Lower leg skin (tissue), 4 donors: ENCODE measurements around the gene PEX5L. TPM values are rescaled to one million over a fixed set of nuclear protein-coding genes. Genes with fewer than 3 reads are reported as not detected.
"Not testable (repeated sequence)": the region's sequence is repeated elsewhere in the genome, so short reads cannot be mapped to it uniquely, and the experiment has no call there.

Source experiments
- DNase-seq, 2 donors: peaks; one replicate each; pipeline ENCODE4 v3.0.0-alpha.2; 2019; ENCODE audit warnings: low spot score in 2 of 2
- H3K4me3 ChIP-seq: fragments of 200-600 bp; sonication (generic); 2 replicates; pipeline ENCODE4 v1.5.1; 2017; ENCODE audit warnings: mild to moderate bottlenecking, low read depth; ENCODE audit not compliant: poor library complexity, severe bottlenecking
- POLR2A ChIP-seq, 2 donors: fragments of 450-650 bp; IDR thresholded peaks; one replicate each; pipeline ENCODE4 v1.6.1; 2016 to 2017; ENCODE audit warnings: antibody characterized with exemption in 2 of 2, mild to moderate bottlenecking in 1 of 2, moderate library complexity in 1 of 2
- WGBS, 2 donors: methylation state at CpG; one replicate each; pipeline ENCODE4 v1.1.5; 2018; 5-methylcytosine and 5-hydroxymethylcytosine counted together
- intact Hi-C: fragments of 100-400 bp; cut with DNase I; formaldehyde crosslinking; loops from one replicate; pipeline ENCODE4 v1.15.0; 2023; ENCODE audit warnings: low total_unique reads
- total RNA-seq, 4 donors: library from RNA; depleted of rRNA; stranded (reverse); fragments of >200 nt; gene quantifications; one replicate each; pipeline ENCODE4 v1.1.0, GENCODE V29; 2016
- TF ChIP-seq, protein P1 (sequence below), 3 donors: fragments of 450-650 bp; IDR thresholded peaks; one replicate each; pipeline ENCODE4 v1.5.1; 2016; ENCODE audit warnings: antibody characterized with exemption in 3 of 3, mild to moderate bottlenecking in 3 of 3, moderate library complexity in 2 of 3

PEX5L gene
- total RNA-seq, 4 donors from 2014 or later, result not detected

- H3K4me3 ChIP-seq, result no peak overlapping the region
- 83 to 94% methylated on average over 3 of the region's 3 CpGs for WGBS, 2 donors
- intact Hi-C loops, result no loop called here
- DNase-seq, result no peak
- TF ChIP-seq, protein P1, sequence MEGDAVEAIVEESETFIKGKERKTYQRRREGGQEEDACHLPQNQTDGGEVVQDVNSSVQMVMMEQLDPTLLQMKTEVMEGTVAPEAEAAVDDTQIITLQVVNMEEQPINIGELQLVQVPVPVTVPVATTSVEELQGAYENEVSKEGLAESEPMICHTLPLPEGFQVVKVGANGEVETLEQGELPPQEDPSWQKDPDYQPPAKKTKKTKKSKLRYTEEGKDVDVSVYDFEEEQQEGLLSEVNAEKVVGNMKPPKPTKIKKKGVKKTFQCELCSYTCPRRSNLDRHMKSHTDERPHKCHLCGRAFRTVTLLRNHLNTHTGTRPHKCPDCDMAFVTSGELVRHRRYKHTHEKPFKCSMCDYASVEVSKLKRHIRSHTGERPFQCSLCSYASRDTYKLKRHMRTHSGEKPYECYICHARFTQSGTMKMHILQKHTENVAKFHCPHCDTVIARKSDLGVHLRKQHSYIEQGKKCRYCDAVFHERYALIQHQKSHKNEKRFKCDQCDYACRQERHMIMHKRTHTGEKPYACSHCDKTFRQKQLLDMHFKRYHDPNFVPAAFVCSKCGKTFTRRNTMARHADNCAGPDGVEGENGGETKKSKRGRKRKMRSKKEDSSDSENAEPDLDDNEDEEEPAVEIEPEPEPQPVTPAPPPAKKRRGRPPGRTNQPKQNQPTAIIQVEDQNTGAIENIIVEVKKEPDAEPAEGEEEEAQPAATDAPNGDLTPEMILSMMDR (IDR thresholded peaks at IDR 0.05), result no peak
- no peak for TF ChIP-seq POLR2A (IDR thresholded peaks at IDR 0.05)
Measured at GRCh38 chr3:179791793-179792192, 244.9 kb downstream of the PEX5L start.

DNA sequence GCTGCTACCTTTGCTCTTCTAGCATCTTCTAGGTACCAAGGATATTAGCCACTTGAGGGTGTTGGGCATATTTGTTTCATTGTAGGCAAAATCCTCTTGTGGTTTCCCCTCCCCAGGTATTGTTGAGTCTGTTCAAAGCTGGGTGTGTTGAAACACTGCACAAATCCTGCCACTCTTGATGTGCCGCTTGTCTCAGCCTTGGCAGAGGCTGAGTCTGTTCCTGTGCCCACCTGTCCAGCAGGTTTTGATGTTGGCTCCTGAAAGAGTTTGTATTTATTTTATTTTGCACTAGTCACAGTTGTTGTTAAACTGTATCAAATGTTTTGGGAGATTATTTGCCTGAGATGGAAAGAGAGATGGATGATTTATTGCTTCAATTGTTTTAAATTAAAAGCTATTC is 247.7 kb downstream of the PEX5L start:
- intact Hi-C loops, result no loop called here

GRCh38 chr3:179782841-179783240 is 253.9 kb downstream of the PEX5L start:
- 98 to 99% methylated on average over 5 of the region's 5 CpGs for whole genome bisulfite sequencing, 2 donors
- intact Hi-C loops, H3K4me3 ChIP-seq, DNase-seq: not testable (repeated sequence)

More for the DNA sequence above, 247.7 kb downstream of the PEX5L start:
- WGBS, 2 donors, result 67 to 89% methylated on average over 1 of the region's 1 CpG
- H3K4me3 ChIP-seq, result no peak overlapping the region
- TF ChIP-seq, protein P1 (IDR thresholded peaks at IDR 0.05), result no peak
- no peak for TF ChIP-seq POLR2A (IDR thresholded peaks at IDR 0.05)
- DNase-seq, result no peak

DNA sequence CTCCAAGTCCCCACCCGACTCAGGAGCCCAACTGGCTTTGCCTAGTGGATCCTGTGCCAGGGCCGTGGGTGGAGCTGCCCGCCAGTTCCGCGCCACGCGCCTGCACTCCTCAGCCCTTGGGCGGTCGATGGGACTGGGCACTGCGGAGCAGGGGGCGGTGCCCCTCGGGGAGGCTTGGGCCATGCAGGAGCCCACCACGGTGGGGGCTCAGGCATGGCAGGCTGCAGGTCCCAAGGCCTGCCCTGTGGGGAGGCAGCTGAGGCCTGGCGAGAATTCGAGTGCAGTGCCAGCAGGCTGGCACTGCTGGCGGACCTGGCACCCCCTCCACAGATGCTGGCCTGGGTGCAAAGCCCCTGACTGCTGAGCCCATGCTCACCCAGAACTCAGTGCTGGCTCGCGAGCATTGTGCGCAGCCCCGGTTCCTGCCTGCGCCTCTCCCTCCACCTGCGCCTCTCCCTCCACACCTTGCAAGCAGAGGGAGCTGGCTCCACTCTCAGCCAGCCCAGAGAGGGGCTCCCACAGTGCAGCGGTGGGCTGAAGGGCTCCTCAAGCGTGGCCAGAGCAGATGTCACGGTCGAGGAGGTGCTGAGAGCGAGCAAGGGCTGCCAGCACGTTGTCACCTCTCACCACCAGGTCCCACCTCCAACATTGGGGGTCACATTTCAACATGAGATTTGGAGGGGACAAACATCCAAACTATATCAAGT is 261.2 kb downstream of the PEX5L start:
- intact Hi-C loops, result no loop called here
- no peak for DNase-seq
- TF ChIP-seq, protein P1 (IDR thresholded peaks at IDR 0.05), result no peak
- TF ChIP-seq POLR2A (IDR thresholded peaks at IDR 0.05), result no peak
- H3K4me3 ChIP-seq, result no peak overlapping the region
- WGBS, 2 donors, result 98% methylated on average over 26 of the region's 28 CpGs

- H3K4me3 ChIP-seq, result no peak overlapping the region
- 80 to 83% methylated on average over 5 of the region's 5 CpGs for WGBS, 2 donors
- TF ChIP-seq, protein P1 (IDR thresholded peaks at IDR 0.05), result no peak
- no peak for TF ChIP-seq POLR2A (IDR thresholded peaks at IDR 0.05)
- intact Hi-C loops, result no loop called here
- DNase-seq, result no peak
Measured at GRCh38 chr3:179772297-179772696, 264.4 kb downstream of the PEX5L start.

- 82 to 90% methylated on average over 4 of the region's 4 CpGs for WGBS, 2 donors
- no peak overlapping the region for H3K4me3 ChIP-seq
- DNase-seq, result no peak
- TF ChIP-seq POLR2A (IDR thresholded peaks at IDR 0.05), result no peak
- TF ChIP-seq, protein P1 (IDR thresholded peaks at IDR 0.05), result no peak
- intact Hi-C loops, result no loop called here
Measured at GRCh38 chr3:179771797-179772196, 264.9 kb downstream of the PEX5L start.
